ENCODE measurements around the gene NUB1.
A peak's percentile ranks its signal among the peaks of the same experiment; 100 is the strongest.

NUB1 gene

GRCh38 chr7:151342811-151343210, 1.2 kb downstream of the NUB1 start:
- peaks cover 32% of the 10 kb centered on the region for H3K36me3 ChIP-seq
- no peaks in the 10 kb centered on the region for H3K27me3 ChIP-seq (ENCODE audit: insufficient read depth, low read depth, severe bottlenecking)
- peak overlapping the region; percentile 96 for H3K4me3 ChIP-seq (ENCODE audit: low read depth, low read length)
- H3K9me3 ChIP-seq (ENCODE audit: severe bottlenecking) = no peaks in the 10 kb centered on the region
- TF ChIP-seq CTCF (IDR thresholded peaks at IDR 0.05; ENCODE audit: low read depth, low read length) = no peak
- no peak overlapping the region for H3K27ac ChIP-seq
- no peak for DNase-seq

DNA sequence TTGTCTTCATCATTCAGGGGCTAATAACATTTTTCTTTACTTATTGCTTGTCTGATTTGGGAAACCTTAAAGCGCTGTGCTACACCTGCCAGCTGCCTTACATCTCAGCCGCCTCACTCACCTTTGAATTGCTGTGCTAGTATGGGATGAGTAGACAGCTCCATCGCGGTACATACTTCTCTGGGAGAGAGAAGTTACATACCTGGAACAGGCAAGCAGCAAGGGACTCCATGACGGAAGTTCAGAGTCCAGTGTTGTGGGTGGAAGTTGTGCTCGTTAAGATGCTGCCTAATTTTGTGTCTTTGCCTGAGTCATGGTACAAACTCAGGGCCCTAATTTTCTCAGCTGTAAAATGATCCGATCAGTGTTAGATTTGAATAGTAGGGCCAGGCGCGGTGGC, 1.9 kb downstream of the NUB1 start:
- Histone ChIP-seq H3K4me3 (ENCODE audit: low read depth, low read length) (no peak overlapping the region), H3K27ac (no peak overlapping the region), H3K9me3 (ENCODE audit: severe bottlenecking) (no peaks in the 10 kb centered on the region), H3K36me3 (peaks cover 34% of the 10 kb centered on the region), H3K27me3 (ENCODE audit: insufficient read depth, low read depth, severe bottlenecking) (no peaks in the 10 kb centered on the region)
- TF ChIP-seq CTCF (IDR thresholded peaks at IDR 0.05; ENCODE audit: low read depth, low read length) = no peak
- no peak for DNase-seq

DNA sequence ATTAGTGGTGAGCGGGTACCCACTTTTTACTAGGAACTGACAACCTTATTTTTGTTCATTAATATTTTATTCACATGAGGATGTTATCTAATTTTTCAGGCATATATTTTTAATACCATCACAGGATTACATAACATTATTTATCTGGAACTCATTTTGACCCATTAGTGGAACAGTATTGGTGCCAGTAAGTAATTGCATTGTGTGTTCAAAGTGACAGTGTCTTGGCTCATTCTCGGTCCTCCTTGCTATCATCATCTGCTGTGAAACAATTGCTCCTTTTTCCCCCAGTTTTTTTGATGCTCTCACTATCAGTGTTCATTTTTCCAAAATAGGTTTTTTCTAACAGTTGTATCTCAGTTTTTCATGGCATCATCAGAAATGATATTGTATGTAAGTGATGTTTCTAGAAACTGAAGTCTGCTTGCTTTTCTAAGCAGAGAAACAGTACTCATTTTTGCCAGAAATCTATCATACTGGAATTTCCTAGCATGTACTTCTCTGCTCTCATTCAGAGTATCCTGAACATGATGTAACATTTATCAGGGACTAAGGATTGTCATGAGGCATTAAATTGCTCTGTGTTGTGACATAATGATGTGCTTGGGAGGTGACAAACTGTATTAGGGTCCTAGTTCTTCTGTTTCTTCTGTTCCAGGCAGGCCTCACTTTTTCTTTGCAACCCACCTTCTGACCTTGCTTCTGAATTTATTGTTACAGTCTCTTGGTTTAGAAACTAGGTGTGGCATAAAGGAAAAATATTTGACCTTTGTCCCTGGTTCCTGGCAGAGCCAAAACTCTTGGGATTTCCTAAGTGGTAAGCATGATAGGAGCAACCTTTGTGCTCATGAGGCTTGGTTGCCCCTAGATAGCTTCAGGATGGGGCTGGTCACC, 4.2 kb downstream of the NUB1 start:
- Histone ChIP-seq H3K9me3 (ENCODE audit: severe bottlenecking) (no peaks in the 10 kb centered on the region), H3K36me3 (peaks cover 46% of the 10 kb centered on the region), H3K4me3 (ENCODE audit: low read depth, low read length) (no peak overlapping the region), H3K27ac (no peak overlapping the region), H3K27me3 (ENCODE audit: insufficient read depth, low read depth, severe bottlenecking) (no peaks in the 10 kb centered on the region)
- DNase-seq = no peak
- no peak for TF ChIP-seq CTCF (IDR thresholded peaks at IDR 0.05; ENCODE audit: low read depth, low read length)

- no peak for DNase-seq
- Histone ChIP-seq H3K9me3 (ENCODE audit: severe bottlenecking) (no peaks in the 10 kb centered on the region), H3K27ac (no peak overlapping the region), H3K36me3 (peaks cover 51% of the 10 kb centered on the region), H3K4me3 (ENCODE audit: low read depth, low read length) (no peak overlapping the region), H3K27me3 (ENCODE audit: insufficient read depth, low read depth, severe bottlenecking) (no peaks in the 10 kb centered on the region)
- TF ChIP-seq CTCF (IDR thresholded peaks at IDR 0.05; ENCODE audit: low read depth, low read length) = no peak
Measured at GRCh38 chr7:151346470-151346769, 4.8 kb downstream of the NUB1 start.

DNA sequence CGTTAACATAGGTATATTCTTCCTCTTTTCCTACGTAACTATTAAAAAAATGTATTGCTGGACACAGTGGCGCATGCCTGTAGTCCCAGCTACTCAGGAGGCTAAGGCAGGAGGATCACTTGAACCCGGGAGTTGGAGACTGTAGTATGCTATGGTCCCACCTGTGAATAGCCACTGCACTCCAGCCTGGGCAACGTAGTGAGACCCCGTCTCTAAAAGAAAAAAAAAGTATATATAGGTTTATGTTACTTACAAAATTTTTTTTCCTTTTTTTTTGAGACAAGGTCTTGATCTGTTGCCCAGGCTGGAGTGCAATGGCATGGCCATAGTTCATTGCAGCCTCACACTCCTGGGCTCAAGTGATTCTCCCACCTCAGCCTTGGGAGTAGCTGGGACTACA, 5.6 kb downstream of the NUB1 start:
- Histone ChIP-seq H3K4me3 (ENCODE audit: low read depth, low read length) (no peak overlapping the region), H3K36me3 (peaks cover 59% of the 10 kb centered on the region), H3K9me3 (ENCODE audit: severe bottlenecking) (no peaks in the 10 kb centered on the region), H3K27me3 (ENCODE audit: insufficient read depth, low read depth, severe bottlenecking) (no peaks in the 10 kb centered on the region), H3K27ac (no peak overlapping the region)
- no peak for TF ChIP-seq CTCF (IDR thresholded peaks at IDR 0.05; ENCODE audit: low read depth, low read length)
- no peak for DNase-seq

DNA sequence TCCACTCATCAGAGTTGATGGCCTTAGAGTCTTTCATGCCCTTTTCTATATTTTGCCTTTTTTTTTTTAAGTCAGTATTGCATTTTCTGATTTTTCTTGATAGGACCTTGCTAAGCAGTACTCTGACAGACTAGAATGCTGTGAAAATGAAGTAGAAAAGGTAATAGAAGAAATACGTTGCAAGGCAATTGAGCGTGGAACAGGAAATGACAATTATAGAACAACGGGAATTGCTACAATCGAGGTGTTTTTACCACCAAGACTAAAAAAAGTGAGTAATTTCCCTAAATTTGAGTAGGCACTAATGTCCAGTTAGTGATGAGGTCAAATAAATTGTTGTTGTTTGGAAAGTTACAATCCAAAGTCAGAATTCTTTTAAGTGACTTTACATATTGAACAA, 7.4 kb downstream of the NUB1 start:
- no peak overlapping the region for H3K27ac ChIP-seq
- peaks cover 70% of the 10 kb centered on the region for H3K36me3 ChIP-seq
- H3K27me3 ChIP-seq (ENCODE audit: insufficient read depth, low read depth, severe bottlenecking) = no peaks in the 10 kb centered on the region

More for the DNA sequence above, 7.4 kb downstream of the NUB1 start:
- TF ChIP-seq CTCF (IDR thresholded peaks at IDR 0.05; ENCODE audit: low read depth, low read length) = no peak
- H3K4me3 ChIP-seq (ENCODE audit: low read depth, low read length) = no peak overlapping the region
- no peak for DNase-seq
- H3K9me3 ChIP-seq (ENCODE audit: severe bottlenecking) = no peaks in the 10 kb centered on the region
